NCI-H2196 (cell line): ENCODE measurements around the gene FLT4.

Source experiments
- DNase-seq: peaks from one replicate; lab custom pipeline; 2025; ENCODE audit not compliant: unreplicated experiment; lab: John Stamatoyannopoulos, UW

Gene FLT4

DNA sequence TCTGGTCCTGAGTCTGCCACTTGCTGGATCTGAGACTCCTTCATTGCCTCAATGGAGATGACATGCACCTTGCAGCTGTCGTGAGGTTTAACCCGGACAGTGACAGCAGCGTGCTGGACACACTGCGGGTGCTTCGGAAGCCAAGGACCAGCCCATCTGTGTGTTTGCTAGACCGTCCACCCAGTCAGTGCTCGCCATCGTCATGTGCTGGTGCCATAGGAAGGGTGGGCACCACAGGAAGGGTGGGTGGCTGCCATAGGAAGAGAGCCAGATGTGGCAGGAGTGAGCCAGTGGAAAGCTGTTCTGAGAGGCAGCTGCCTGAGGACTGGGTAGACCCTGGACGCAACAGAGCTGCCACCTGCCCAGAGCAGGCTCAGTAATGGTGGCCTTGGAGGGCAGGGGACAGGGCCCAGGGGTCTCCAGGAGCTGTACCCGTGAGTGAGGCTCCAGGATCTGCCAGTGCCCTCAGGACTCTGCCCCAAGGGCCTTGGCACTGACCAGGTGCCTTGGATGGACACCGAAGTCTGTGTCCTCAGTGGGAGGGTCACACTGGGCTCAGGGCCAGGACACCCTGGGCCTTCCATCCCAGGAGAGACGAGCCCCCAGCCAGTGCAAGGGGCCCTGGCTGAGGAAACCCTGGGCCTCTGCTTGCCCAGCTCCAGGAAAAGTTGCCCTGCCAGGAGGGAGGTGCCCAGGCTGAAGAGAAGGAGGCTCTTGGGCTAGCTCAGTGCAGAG lies 21.8 kb downstream of the FLT4 start:
- no peak for DNase-seq

DNA sequence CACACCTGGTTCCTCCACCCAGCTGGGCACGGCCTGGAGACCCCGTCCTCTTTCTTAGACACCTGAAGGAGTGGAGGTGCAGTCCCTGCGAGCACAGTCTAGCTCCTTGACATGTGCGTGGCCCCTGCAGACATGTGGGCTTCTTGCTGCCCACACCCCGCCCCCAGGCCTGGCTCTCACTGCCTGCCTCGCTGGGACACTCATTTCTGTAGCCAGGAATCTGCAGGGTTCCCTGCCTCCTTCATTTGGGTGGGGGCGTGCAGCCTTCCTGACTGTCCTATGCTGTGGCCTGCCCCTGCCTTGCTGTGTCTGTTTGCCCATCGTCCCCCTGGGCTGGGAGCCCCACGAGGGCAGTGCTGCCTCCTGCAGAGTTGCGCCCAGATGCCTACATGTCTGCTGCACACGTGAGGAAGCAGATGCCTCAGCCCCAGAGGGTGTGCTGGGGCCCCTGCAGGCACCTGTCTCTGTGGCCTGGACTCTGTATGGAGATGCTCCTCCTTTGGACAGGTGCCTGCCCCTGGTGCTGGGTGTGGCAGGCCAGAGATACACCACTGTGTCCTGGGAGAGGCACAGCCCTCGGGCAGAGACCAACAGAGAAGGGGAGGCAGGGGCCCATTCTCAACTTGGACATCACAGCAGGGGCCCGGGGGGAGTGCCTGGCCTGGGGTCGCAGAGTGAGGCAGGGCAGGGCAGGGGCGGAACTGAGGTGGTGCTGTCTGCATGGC lies 22.6 kb downstream of the FLT4 start:
- no peak for DNase-seq

DNA sequence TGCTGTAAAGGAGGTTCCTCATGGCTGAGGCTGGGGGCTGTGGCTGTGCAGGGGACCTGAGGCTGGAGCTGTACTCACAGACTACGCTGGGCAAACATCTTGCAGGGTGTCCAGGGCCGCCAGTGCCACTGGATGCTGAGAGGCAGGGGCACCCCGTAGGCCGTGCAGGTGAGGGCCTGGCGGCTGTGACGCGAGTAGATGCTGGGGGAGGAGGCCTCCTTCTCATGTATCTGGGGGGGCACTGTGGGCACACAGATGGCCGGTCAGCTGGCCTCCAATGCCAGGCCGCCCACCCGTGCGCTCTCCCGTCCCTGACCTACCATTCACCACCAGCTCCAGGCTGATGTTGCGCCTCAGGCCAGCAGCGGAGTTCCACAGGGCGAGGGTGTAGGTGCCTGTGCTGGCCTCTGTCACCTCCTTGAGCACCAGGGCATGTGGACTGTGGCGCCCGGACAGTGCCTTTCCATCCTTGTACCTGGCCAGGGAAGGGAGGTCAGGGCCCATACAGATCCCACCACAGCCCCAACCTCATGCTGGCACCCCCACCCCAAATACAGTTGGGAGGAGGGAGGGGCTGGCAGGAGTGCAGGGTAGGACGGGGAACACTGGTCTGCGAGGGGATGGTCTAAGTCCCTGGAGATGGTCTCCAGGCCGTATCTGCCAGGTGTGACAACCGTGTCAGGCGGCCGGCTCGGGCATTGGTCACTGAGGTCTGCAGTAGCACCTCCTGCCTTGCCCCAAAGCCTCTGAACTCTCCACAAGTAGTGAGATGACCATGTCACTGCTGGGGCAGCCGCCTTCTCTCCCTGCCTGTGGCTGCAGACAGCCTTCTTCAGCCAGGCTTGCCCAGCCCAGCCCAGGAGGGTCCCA lies 23.4 kb downstream of the FLT4 start:
- no peak for DNase-seq

DNA sequence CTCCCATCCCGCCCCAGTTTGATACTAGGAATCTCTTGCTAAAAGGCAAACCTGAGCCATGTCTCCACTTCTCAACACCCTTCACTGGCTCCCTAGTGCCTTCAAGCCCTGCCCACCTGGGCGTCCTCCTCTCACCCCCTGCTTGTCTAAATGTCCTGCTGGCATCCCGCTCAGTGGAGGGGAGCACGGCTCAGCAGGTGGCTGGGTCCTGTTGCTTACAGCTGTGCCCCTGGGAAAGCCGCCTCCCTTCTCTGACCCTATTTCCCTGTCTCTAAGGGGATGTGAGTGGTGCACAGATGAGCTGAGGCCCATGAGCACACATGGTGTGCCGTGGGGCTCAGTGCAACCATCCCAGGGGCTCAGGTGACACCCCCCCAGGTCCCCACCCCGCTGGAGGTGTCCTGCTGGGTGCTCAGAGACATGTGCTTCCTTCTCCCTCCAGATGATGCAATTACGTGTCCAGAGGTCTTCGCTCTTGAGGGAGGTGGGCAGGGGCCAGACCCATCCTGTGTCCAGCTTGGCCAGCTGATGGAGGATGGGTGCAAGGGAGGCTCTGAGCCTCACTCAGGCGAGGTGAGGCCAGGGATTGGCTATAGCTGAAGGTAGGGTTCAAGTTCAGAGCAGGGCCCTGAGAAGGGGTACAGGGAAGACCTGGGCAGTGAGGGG lies 24.1 kb downstream of the FLT4 start:
- no peak for DNase-seq

DNA sequence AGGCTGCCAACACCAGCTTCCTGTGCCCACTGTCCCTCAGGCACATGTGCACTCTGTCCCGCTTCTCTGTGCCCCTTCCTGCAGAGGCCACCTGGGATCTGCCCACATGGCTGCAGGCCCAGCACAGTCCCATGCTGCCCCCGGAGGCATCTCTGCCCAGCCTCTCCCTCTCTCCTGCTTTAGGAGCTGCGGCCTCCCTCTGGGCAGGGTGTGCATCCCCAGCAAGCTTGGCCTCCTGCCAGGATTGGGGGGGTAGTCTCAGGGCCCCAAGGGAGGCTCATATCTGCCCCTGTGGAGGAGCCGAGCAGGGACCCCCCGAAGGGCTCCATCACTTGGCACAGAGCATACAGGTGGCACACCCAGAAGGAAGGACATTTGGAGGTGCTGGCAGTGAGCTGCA lies 24.8 kb downstream of the FLT4 start:
- no peak for DNase-seq

DNA sequence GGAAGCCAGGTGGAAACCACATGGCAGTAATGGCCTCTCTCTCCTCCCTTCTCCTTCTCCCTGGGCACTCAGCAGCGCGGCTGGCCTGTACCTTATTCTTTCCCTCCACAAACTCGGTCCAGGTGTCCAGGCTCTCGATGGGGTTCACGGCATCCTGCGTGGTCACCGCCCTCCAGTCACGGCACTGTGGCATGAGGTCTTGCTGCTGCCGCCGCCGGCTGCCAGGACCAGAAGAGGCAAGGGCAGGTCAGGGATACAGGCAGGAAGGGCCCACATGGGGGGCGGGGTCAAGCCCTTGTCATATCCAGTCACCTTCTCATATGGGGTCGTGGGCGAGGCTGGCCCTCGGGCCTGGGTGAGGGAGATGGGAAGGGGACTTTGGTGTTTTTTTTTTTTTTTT lies 25.6 kb downstream of the FLT4 start:
- DNase-seq = no peak

DNA sequence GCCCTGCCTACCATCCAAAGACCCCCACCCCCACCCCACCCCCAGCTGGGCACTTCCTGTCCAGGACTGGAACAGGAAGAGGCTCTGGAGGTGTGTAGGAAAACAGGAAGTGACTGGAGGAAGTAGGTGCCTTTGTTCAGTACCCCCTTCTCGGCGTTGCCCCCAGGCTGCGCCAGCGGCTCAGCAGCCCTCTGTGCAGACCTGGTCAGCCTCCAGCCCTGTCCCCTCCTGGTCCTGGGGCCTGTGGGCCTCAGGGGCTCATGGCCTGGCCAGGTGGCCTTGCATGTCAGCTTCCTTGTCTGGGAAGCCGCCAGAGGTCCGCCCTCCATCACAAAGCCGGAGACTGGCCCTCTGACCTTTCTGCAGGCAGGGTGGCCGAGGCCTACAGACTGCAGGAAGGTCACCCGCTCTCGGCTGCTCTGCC lies 26.0 kb downstream of the FLT4 start:
- DNase-seq = no peak

DNA sequence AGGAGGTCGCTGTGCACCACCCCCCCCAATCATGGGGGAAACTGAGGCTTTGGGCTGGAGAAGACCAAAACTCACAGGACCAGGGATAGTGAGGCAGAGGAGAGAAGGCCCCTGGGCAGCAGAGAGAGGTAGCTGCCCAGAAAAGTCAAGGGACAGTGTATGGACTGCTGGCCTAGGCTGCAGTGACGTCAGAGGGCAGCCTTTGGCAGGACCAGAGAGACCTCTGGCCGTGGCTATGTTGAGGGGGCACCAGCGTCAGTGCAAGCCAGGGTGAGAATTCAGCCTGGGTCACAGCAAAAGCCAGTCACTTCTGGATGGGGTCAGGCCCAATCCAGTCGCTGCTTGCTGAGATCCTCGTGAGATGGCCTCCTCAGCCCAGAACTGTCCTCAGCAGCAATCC lies 26.5 kb downstream of the FLT4 start:
- DNase-seq = no peak

DNA sequence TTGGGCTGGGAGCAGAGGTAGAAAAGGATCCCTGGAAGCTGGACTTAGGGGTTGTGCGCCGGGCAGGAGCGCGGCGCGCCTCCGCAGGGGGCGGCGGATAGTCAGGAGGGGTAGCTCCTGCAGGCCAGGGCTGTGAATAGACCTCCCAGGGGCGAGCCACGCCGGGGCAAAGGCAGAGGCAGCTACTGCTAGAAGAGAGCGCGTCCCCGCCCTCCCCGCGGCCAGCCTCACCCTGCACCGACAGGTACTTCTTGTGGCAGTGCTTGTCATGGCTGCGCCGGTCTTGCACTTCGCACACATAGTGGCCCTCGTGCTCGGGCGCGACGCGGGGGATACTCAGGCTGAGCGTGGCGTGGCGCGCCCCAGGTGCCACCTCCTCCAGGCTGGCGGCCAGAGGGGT lies 28.1 kb downstream of the FLT4 start:
- DNase-seq = no peak

DNA sequence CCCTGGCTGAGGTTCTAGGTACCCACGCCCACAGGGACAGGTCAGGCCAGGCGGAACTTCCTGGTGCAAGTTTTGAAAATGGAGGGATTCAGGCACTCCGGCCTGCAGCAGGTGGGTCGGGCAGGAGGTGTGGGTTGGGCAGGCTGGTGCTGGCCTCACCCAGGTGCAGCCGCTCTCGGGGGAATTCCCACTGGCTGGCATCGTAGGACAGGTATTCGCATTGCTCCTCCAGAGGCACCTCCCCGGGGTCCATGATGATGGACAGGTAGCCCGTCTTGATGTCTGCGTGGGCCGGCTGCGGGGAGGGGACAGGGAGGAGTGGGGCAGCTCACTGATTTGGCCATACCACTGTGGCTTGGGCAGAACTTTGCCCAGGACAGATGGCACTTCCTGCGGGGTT lies 29.4 kb downstream of the FLT4 start:
- DNase-seq = no peak

DNA sequence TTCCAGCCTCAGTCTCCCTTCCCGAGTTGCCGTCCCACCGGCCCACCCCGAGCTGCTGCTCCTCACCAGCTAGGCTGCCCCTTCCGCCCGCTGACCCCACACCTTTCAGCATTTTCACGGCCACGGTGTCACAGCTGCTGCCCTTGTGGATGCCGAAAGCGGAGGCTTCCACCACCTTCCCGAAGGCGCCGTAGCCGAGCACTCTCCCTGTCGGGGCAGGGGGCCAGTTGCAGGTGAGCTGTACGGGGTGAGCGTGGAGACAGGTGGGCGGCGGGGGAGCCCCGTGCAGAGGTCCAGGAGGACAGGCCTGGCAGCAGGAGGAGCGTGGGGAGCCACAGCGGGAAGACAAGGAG lies 29.9 kb downstream of the FLT4 start:
- no peak for DNase-seq

DNA sequence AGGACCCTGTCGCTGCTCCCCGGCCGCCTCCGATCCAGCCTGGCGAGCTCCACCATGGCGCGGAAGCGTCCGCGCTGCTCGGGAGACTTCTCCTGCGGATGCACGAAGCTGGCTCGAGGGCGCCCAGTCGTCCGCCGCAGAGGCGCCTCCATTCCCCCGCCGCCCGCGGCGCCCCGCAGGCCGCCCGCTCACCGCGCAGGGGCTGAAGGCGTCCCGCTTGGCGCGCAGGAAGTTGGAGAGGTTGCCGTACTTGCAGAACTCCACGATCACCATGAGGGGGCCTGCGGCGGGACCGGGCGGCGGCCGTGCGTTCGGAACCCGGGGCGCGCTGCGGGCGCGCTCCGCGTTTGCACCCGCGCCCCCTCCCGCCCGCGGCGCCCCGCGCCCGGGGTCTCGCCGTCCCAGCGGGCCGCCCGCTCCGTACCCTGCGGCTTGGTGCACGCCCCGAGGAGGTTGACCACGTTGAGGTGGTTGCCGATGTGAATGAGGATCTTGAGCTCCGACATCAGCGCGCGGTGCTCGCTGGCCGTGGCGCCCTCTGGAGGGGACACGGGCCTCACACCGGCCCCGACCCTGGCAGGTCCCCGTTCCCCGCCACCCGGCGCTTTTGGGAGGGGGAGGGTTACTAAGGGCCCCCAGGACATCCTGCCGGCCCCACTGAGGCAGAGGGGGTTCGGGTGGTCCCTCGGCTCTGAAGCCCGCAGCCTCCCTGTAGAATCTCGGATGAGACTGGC lies 30.4 kb downstream of the FLT4 start:
- DNase-seq = peak; percentile 23

DNA sequence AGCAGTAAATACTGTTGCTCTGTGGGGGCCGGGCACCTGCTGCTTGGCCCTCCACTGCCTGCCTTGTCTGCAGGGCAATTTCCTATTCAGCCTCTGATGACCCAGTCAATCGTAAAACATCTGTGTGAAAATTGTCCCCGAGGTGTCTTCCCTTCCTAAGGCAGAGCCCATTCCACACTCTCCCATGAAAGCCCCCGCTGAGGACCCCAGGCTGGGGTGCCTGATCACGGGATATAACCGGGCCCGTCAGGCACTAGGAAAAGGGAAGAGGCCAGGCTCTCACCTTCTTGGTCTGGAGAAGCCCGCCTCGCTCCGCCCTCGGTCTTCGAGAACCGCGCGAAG lies 30.9 kb downstream of the FLT4 start:
- no peak for DNase-seq

DNA sequence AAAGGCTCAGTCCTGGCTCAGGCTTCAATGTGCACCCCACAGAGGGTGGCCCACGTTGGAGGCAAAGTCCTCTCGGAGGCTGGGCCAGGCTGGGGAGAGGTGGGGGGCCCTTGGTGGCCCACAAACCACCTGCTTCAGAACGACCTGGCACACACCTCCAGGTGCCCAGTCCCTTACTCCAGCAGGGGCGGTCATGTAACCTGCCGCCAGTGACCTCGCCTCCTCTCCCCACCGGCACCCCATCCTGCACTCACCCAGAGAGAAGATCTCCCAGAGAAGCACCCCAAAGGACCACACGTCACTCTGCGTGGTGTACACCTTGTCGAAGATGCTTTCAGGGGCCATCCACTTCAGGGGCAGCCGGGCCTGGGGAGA lies 35.6 kb downstream of the FLT4 start:
- no peak for DNase-seq

DNA sequence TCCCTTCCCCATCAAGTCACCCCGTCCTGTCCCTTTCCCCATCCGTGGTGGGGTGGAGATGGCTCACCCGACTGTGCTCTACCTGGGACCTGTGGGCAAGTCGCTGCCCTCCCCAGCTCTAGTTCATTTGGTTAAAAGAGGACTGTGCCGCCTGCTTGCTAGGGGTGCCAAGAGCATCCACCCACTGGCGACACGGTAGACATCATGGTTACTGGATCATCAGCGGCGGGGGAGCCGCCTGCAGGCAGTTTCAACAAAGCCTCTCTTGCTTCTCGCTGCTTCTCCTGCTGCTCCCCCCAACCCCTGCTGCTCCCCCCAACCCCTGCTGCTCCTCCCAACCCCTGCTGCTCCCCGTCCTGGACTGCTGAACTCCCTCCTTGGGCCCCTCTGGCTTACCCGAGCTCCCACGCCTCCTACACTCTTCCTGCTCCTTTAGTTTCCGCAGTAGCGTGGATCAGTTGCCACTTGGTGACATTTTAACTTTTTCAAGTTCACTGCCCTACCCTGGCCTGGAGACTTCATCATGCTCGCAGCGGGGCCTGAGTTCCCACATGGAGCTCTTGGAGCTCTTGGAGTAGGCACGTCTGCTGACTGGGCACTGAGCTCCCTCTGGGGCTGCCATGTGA lies 36.1 kb downstream of the FLT4 start:
- no peak for DNase-seq

DNA sequence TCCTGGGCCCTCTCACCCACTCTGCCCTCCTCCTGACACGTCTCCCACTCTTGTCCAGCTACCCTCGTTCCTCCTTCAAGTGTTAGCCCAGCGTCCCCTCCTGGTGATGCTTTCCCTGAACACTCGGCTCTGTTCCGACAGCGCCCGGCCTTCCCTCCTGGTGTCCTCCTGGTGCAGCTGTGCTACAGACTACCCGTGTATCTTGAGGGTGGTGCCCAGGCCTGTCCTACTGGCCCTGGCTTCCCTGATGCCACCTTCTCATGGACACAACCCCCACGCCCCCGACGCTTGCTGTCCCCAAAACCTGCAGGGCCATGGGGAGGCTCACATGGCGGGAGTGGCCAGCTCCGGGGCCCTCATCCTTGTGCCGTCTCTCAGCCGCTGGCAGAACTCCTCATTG lies 36.7 kb downstream of the FLT4 start:
- DNase-seq = no peak

DNA sequence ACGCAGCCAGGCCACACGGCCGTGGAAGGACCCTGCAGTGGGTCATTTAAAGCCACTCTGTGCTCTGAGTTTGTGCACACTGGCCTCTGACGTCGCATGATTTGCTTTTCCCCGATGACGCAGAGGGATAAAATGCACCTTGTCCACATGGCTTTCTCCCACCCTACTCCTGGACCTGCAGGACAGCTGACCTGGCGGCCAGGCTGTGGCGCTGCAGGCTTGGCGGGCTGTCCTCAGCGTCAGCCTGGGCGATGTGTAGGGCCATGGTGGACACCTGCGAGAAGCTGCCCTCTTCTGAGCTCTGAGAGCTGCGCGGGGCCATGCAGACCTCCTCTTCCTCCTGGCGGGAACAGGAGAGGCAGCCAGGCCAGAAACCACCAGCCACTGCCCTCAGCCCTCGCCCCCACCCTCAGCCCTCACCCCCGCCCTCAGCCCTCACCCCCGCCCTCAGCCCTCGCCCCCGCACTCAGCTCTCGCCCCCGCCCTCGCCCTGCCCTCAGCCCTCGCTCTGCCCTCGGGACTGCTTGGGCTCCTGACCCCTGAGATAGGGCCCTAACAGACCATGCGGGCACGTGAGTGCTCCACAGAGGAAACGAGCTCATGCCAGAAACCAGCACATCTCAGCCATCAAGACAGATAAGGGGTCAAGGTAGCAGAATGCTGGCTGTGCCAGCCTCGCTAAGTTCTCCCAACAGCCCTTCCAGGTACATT lies 38.1 kb downstream of the FLT4 start:
- DNase-seq = no peak

DNA sequence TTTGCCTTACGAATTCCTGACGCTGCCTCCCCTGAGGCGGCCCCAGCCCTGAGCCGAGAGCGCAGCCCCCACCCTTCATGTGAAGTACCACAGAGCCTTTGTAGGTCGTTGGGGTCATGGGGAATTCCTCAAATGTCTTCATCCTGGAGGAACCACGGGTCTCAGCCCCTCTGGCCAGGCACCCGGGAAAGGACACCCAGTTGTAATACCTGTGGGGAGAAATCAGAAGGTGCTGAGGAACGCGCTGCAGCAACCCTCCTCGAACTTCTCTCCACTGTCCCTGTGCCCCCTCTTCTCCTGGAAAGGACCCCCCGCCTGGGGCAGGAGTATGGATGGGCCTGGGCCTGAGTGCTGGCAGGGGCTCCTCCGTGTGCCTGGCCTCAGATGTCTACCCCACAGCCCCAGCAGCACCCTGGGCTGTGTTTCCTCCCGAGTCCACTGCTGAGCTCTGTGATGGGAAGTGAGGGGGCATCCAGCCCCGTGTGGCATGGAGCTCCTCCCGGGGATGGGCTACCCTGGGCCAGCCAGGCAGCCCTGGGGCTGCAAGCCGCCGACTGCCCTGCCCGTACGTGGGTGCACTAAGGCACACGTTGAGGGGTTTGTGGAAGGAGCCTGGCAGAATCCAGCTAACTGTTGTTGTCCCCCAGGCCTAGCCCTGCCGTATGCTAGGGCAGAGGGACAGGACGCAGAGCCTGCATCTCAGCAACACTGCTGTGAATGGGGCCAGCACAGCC lies 39.4 kb downstream of the FLT4 start:
- DNase-seq = no peak

DNA sequence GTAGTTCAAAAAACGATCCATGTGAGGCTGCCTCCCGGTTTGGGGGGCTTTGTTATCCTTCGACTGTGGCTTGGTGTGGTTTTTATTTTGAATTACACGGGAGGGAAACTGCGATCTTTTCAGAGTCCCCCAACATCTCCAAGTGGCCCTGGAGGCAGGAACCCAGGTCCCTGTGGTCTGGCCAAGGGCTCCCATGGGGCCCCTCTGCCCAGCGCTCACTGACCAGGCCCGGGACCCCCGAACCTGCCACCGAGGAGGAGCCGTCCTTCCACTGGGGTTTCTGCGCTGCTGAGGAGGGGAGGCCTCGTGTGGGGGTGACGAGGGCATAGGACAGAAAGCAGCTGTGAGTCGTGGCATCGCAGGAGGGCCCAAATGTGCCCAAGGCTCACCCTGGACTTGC lies 40.0 kb downstream of the FLT4 start:
- DNase-seq = no peak
